CD4-positive, alpha-beta T cell treated with Interleukin-12 subunit alpha and Interleukin-12 subunit beta, for 1 hour (primary cell): ENCODE results near the gene MLST8.

Source experiments
- DNase-seq: peaks from one replicate; pipeline ENCODE4 v3.0.0-alpha.2; 2020

Gene MLST8

GRCh38 chr16:2205104-2205966, at the start of gene MLST8:
Gene MLST8, plus strand, starts transcription at chr16:2205454. Its CDS starts 632 bp downstream, at chr16:2206086.
- peak; percentile 94 for DNase-seq

GRCh38 chr16:2155977-2156848, 49.0 kb upstream of the MLST8 start:
- no peak for DNase-seq

DNA sequence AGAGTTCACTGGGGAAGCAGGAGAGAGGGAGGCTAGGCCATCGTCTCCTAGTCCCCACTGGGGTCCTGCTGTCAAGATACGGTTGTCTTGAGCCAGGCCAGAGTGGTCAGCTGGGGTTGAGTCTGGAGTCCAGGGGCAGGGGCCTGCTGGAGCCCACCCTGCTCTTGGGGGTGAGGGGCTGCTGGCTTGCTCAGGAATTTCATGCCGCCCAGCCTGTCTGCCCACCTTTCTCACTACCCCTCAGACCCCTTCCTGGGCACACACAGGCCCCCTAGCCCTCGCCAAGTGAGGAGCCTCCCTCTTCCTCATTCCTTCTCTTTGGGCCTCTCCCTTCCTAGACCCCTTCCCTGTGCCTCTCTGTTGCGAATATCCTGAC, 48.4 kb upstream of the MLST8 start:
- DNase-seq: no peak

- no peak for DNase-seq
These were observed 47.6 kb upstream of the MLST8 start for GRCh38 chr16:2157480-2158261.

DNA sequence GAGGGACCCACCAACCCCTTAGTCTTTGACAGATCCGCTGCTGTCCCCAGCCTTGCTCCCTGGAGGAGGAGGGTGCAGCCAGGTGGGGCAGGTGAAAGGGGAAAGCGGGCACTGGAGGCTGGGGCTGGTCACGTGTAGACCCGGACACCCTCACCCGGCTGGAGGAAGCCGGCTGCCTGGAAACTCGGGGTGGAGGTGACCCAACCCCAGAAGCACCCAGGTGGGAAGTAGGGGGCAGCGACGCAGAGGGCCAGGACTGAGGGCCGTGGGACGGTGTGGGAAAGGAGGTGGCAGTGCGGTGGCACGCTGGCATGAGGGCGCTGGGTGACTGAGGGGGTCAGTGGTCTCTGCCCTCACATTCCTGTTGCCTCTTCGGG, 47.0 kb upstream of the MLST8 start:
- DNase-seq: no peak

- DNase-seq: no peak
These were observed 45.9 kb upstream of the MLST8 start for GRCh38 chr16:2159175-2159838.

- no peak for DNase-seq
These were observed 44.2 kb upstream of the MLST8 start for GRCh38 chr16:2160915-2161551.

DNA sequence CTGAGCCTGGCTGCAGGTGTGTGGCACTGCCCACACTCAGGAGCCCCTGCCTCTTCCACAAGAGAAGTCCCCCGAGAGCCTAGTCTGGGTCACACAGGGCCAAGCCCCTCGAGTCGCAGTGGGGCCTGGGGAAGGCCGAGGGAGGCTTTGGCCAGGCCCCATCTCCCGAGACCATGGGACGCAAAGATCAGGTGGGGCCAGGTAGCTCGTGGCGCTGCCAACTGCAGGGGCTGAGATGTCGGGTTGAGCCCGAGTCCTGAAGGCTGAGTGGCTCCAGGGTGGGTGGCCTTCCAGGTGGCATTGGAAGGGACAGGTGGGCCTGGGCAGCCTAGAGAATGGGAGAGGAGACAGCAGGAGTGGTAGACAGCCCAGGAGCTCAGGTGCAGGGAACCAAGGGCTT, 43.3 kb upstream of the MLST8 start:
- no peak for DNase-seq

- no peak for DNase-seq
These were observed 42.6 kb upstream of the MLST8 start for GRCh38 chr16:2162676-2163118.

GRCh38 chr16:2163211-2163881, 41.9 kb upstream of the MLST8 start:
- DNase-seq: peak; percentile 34

DNA sequence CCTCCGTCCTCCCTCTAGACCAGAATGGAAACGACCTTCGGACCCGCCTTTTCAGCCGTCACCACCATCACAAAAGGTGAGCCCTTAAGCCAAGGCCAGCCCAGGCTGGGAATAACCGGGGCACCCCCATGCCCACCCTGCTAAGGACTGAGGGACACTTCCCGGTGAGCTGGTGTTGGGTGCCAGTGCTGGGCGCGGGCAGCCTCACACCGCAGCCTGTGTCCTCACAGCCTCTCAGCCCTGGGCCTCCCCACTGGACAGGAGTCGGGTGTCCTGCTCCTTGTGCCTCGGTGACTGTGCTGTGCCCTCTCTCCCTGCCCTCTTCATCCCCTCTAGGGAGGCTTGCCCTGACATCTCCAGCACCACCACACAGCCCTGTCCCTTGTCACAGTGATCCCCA, 39.4 kb upstream of the MLST8 start:
- DNase-seq: no peak

DNA sequence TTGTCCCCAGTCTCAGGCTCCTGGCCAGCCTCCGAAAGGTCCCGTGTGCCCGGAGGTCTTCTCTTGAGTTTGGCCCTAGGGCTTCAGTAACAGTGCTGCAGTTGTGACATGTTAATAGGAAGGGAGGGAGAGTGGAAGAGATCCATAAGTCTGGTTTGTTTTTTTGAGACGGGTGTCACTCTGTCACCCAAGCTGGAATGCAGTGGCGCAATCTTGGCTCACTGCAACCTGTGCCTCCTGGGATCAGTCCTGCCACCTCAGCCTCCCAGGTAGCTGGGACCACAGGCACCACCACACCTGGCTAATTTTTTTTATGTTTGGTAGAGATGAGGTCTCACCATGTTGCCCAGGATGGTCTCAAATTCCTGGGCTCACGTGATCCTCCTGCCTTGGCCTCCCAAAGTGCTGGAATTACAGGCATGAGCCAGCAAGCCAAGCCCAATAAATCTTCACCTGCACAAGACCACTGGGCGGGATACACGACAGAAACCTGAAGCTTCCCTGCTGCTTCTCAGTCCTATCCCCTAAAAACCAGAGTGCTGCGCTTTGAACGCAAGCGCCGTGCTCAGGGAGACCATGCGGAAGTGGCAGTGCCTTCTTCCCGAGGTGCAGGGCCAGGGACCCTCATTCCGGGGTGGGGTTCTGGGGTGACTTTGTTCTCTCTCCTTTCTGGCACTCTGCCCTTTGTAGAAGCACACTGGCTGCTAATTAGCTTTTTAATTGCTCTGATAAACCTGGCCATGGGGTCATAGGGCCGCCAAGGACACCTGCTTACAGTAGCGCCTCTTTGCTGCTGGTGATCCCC, 38.8 kb upstream of the MLST8 start:
- DNase-seq: no peak

DNA sequence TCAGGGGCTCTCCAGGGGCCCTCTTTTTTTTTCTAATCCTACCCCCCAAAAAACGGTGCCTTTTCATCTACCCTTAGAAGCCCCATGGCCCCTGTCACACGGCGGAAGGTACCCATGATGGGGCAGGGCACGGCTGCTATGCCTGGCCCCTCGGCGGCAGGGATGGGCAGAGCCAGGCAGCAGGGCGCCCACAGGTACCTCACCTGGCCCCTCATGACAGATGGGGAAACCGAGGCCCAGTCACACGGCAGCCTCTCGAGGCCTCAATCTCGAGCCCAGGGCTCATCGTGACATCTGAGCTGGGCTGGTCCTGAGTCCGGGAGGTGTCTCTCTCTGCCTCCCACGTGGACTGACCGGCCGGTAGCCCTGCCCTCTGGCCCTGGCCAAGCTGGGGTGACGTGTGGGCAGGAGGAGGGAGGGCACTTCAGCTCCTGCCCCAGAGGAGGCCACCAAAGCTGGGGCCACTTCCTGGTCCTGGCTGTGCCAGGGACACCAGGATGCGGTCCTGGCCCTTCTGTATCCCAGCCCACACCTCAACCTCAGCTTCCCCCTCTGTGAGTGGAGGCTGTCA, 38.1 kb upstream of the MLST8 start:
- DNase-seq: no peak

DNA sequence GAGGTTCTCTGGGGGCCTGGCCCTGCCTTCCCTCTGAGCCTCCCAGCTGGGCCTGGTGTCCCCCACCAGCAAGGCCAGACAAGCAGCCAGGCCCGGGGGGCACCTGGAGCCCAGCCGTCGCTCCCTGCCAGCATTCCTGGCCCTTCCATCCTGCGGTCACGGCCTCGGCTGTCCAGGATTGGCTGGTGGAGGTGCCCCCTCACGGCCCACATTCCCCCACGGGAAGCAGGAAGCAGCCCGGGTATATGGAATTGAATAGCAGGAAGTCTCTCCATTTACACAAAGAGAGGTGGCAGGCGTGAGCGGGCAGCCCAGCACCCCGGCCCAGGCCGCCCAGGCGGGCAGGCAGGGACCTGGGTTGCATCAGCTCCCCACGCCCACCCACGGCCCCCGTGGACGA, 35.2 kb upstream of the MLST8 start:
- no peak for DNase-seq

- DNase-seq: no peak
These were observed 34.4 kb upstream of the MLST8 start for GRCh38 chr16:2170587-2171435.

- DNase-seq: no peak
These were observed 33.6 kb upstream of the MLST8 start for GRCh38 chr16:2171601-2172178.

- DNase-seq: no peak
These were observed 32.4 kb upstream of the MLST8 start for GRCh38 chr16:2172688-2173335.

DNA sequence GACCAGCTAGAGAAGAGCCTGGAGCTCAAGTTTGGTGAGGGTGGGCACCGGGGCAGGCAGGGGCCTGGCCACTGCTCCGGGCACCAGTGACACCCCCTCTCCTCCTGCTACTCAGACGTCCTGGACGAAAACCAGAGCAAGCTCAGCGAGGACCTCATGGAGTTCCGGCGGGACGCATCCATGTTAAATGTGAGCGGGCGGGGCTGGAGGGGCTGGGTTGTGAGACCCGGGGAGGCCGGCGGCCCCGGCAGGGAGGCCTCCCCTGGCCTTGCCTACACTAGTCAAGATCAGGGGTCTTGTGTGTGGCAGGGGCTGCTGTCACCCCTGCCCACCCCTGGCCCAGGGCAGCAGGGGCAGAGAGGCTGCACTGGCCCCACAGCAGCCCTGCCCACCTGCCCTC, 31.9 kb upstream of the MLST8 start:
- no peak for DNase-seq
